GM12891 (cell line): Measurements from ENCODE around the gene ADPRM. TPM values are rescaled to one million over a fixed set of nuclear protein-coding genes. Genes with fewer than 3 reads are reported as not detected.

Source experiments
- DNase-seq: peaks from one replicate; pipeline ENCODE4 v3.0.0; 2011; ENCODE audit warnings: low spot score; ENCODE audit not compliant: insufficient read length
- FAIRE-seq: peaks from 2 replicates; lab custom pipeline; 2011; peaks lifted over from hg19 to GRCh38; lab: Jason Lieb, UNC
- PAX5 ChIP-seq: IDR thresholded peaks from 2 replicates; pipeline ENCODE4 v1.6.1; 2011; ENCODE audit warnings: low read length, moderate library complexity, mild to moderate bottlenecking; ENCODE audit not compliant: insufficient read depth, severe bottlenecking
- POLR2A ChIP-seq: IDR thresholded peaks from 2 replicates; pipeline ENCODE4 v1.6.1; 2011; ENCODE audit warnings: low read depth, low read length, control low read depth
- POLR2AphosphoS5 ChIP-seq: IDR thresholded peaks from 2 replicates; pipeline ENCODE4 v1.6.1; 2011; ENCODE audit warnings: low read depth, low read length, control low read depth
- POU2F2 ChIP-seq: IDR thresholded peaks from 2 replicates; pipeline ENCODE4 v1.6.1; 2011; ENCODE audit warnings: low read depth, mild to moderate bottlenecking, control low read depth, low read length, moderate library complexity
- SPI1 ChIP-seq: IDR thresholded peaks from 2 replicates; pipeline ENCODE4 v1.6.1; 2011; ENCODE audit warnings: low read depth, low read length, control low read depth
- TAF1 ChIP-seq: IDR thresholded peaks from 2 replicates; pipeline ENCODE4 v1.6.1; 2011; ENCODE audit warnings: low read depth, low read length, control low read depth
- polyA plus RNA-seq: library from polyadenylated mRNA; unstranded; fragments of >200 nt; gene quantifications from one replicate; pipeline ENCODE4 v1.2.1, GENCODE V29; 2012; ENCODE audit warnings: low read depth, missing spikeins, inconsistent platforms; ENCODE audit not compliant: missing spikeins

ADPRM gene, protein sequence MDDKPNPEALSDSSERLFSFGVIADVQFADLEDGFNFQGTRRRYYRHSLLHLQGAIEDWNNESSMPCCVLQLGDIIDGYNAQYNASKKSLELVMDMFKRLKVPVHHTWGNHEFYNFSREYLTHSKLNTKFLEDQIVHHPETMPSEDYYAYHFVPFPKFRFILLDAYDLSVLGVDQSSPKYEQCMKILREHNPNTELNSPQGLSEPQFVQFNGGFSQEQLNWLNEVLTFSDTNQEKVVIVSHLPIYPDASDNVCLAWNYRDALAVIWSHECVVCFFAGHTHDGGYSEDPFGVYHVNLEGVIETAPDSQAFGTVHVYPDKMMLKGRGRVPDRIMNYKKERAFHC
- 11.7 TPM for polyA plus RNA-seq

DNA sequence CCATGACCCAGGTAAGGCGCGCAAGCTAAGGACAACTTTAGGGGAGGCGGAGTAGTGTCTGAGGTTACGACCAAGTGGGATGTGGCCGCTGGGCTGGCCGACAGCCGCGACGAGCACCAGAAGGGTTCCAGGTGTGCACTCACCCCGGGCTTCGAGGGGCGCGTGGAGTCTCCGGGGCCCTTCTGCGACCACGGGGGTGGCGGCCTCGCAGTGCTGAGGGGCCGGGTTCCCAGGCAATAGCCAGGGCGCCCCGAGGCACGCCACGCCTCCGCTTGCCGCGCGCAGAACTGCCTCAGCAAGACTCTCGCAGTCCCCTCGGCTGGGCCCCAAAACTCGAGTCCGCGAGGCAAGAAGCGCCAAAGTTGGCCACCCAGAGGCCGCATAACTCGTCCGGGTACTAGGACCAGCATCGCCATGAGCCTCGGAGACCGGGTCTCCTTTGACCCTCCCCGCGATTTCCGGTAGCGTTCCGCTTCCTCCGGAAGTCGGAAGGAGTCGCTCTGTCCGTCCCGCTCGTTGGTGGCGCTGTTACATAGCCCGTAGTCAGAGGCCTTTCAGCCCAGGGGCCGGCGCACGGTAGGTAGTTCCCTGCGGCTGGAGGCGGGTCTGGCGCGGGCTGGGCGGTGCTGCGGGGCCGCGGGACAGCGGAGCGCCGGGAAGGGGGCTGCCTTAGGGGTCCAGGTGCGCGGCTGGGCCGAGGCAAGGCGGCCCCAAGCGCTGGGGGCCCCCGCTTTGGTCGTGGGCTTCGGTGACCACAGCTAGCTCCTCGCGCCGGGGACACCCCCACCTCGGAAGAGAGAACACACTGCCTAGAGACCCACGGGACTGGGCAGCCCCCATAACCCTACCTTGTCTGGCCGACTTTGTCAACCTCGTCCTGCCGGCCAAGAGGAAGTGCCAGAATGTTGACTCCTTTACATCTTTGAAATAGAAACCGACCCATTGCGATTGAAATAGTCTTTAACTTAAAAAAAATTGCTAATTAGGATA, at the start of gene ADPRM, which contains the start of gene SCO1:
Gene ADPRM (plus strand): TSS at position 503 of the 990 bp plus-strand sequence. CDS start 7,333 bp downstream, outside the sequence.
Gene SCO1 (minus strand): TSS at position 442 of the 990 bp plus-strand sequence. CDS start 26 bp downstream, at position 416.
- FAIRE-seq (peak; percentile 98), DNase-seq (peak; percentile 84)
- TF ChIP-seq PAX5 (no peak), POLR2A (peak; percentile 90), TAF1 (peak; percentile 84), POU2F2 (no peak), SPI1 (peak; percentile 85), POLR2AphosphoS5 (peak; percentile 93)

DNA sequence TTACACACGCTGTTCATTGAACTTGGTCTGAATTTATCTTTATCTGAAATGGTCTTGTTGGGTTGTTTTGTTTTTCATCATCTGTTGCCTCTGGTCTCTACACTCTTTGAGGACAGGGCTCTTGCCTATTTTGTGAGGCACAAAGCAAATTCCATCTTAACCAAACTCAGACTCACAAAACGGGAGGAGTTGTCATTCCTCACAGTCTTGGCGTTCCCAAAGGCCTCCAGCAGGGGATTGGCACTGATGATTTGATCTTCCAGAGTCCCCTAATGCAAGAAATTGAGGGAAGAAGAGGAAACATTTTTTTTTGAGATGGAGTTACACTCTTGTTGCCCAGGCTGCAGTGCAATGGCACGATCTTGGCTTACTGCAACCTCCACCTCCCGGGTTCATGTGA, 49.0 kb upstream of the ADPRM start:
- TF ChIP-seq POLR2AphosphoS5: no peak
- TF ChIP-seq POLR2A: no peak
- TF ChIP-seq POU2F2: no peak
- no peak for TF ChIP-seq SPI1
- no peak for TF ChIP-seq PAX5
- TF ChIP-seq TAF1: no peak
- DNase-seq (no peak), FAIRE-seq (no peak)

DNA sequence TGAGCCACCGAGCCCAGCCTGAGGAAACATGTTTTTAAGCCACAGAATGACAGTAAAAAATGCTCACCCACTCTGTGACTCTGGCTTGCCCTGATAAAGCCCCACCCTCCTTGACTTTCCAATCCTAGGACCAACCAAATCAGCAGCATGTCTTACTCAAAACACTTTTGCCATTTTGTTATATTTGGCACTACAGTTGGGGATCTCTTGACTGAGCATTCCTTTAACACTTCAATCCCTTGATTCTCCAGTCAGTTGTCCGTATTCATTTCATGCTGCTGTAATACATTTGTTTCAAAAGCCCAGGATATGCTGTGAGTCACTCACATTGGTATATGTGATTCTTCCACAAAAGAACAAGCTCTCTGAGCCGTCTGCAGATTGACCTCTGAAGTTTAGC, 48.4 kb upstream of the ADPRM start:
- no peak for TF ChIP-seq PAX5
- no peak for TF ChIP-seq POLR2A
- no peak for TF ChIP-seq SPI1
- TF ChIP-seq POU2F2: no peak
- no peak for TF ChIP-seq TAF1
- TF ChIP-seq POLR2AphosphoS5: no peak
- no peak for FAIRE-seq
- no peak for DNase-seq

DNA sequence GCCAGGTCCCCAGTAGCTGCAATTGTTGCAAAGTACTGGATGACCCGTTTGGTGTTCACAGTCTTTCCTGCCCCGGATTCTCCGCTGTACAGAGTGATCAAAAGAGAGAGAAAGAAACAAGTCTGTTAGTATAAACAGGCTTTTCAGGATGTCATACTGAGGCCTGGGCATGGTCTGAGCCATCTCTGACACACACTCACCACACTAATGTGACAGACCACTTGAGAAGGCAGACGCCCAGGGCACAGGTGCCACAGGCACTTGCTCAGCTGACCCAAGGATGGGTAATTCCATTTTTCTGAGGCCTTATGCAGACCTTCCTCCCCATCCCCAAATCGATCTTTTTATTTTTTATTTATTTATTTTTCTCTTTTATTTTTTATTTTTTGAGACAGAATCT, 47.8 kb upstream of the ADPRM start:
- DNase-seq (no peak), FAIRE-seq (no peak)
- TF ChIP-seq POU2F2 (no peak), PAX5 (no peak)

DNA sequence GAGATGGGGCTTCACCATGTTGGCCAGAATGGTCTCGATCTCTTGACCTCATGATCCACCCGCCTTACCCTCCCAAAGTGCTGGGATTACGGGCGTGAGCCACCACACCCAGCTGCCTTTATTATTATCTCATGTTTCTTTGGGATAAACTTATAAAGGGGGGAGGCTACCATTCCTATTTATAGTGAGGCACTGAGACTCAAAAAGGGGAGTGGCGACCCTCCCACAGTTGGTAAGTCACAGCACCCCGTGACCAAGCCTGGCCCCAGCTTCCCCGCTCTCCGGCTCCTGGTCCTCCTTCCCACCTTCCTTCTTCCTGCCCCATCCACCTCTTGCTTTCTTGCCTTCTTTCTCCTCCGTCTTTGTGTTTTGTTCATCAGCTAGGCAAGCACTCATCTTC, 45.5 kb upstream of the ADPRM start:
- TF ChIP-seq POLR2A (no peak), POU2F2 (no peak), SPI1 (no peak), TAF1 (no peak), POLR2AphosphoS5 (no peak), PAX5 (no peak)
- DNase-seq (no peak), FAIRE-seq (no peak)

DNA sequence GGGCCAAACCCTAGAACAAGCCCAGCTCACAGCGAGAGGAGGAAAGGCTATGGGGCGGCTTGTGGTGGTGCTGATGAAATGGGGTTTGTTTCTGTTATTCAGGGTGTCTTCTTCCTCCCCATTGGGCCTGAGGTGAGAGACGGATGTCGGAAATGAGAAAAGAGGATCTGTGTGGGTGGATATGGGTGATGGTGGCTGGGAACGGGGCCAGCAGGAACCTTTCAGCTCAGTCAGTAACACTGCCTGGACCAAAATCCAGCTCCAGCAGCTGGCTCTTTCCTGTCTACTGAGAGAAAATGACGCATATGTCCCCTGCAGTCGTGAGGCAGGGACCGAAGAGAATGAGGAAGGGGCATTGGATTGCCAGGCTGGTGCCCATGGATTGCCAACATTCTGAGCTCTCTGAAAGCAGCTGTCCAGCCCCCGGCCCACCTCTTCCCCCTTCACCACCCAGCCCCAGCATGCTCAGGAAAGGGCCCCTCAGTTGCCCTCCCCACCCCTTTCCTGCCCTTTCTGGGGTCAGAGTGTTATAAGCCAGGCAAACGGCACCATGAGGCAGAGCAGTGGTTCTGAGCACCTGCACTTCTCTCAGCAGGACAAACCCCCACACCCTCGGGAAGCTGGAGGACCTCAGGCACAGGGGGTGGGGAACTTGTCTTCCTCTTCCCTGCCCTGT, 44.3 kb upstream of the ADPRM start:
- DNase-seq (no peak), FAIRE-seq (peak; percentile 5)
- no peak for TF ChIP-seq SPI1
- no peak for TF ChIP-seq TAF1
- TF ChIP-seq POLR2A: no peak
- no peak for TF ChIP-seq POLR2AphosphoS5
- no peak for TF ChIP-seq POU2F2
- no peak for TF ChIP-seq PAX5

DNA sequence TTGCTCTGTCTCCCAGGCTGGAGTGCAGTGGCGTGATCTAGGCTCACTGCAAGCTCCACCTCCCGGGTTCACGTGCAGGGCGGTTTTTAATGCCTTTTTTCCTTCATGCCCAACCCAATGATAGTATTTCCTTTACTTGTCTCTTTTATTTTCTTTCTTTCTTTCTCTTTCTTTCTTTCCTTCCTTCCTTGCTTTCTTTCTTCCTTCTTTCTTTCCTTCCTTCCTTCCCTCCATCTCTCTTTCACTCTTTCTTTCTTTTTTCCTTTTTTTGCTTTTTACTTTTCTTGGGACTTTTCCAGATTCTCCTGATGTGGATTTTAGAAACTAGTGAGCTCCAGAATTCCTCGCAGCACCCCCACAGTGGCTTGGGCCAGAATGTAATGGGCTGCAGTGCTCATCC, 43.4 kb upstream of the ADPRM start:
- no peak for DNase-seq
- no peak for FAIRE-seq
- TF ChIP-seq POU2F2 (no peak), PAX5 (no peak)

DNA sequence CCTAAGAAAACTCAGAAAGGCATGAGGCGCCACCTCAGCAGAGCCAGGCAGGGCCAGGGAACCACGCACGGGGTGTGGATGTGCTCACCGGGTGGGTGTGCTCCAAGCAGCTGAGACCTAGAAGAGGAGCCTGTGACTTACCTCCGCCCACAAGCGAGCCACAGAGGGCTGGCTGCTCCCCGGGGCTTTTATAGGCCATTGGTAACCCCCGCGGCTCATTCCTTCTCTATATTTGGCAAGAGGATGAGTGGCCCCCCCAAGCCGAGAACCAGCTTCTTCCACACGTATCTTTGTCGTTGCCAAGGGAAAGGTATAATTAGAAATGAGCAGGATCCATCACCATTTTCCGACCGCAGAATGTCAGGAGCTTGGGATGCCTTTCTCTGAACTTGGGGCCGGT, 40.2 kb upstream of the ADPRM start, which contains the start of gene MYH3:
Gene MYH3 (minus strand): TSS at position 162 of the 400 bp plus-strand sequence. CDS start 2,245 bp downstream, outside the sequence.
- DNase-seq (no peak), FAIRE-seq (no peak)
- TF ChIP-seq TAF1: no peak
- no peak for TF ChIP-seq POLR2A

DNA sequence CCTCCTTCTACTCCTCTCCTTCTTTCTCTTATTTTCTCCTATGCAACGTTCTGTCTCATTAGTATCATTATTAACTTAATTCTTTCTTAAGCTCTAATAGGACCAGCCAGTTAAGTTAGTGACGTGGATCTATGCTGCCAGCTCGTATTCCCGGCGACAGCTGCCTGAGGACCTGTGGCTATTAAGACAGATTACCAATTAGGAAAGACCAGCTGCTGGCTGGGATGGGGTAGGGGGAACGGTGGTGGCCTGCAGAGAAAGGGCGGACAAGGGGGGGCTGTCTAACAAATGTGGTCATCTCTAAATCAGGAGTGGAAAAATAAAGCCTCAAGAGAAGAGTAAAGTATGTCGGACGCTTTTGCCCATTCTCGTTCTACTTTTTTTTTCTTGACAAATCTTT, 39.5 kb upstream of the ADPRM start:
- FAIRE-seq: no peak
- no peak for TF ChIP-seq POU2F2
- no peak for TF ChIP-seq TAF1
- TF ChIP-seq POLR2AphosphoS5: no peak
- no peak for TF ChIP-seq POLR2A
- TF ChIP-seq PAX5: no peak
- TF ChIP-seq SPI1: no peak
- no peak for DNase-seq

DNA sequence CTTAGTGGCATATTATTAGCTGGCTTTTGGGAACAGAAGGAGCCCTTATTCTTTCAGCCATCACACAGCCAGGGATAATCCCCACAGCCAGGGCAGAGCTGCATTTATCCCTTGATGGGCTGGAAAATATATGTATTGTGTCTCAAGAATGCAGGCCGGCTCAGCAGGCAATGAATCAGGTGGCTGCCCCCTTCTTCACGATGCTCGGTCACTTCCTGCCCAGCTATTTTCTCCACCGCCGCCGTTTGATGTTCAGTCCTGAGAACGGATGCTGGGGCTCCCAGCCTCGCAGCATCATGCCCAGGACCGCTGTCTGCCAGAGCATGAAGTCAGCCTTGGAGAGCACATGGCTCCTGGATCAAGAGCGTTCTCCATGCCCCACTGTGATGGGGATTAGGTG, 36.0 kb upstream of the ADPRM start:
- no peak for FAIRE-seq
- TF ChIP-seq POU2F2 (no peak), TAF1 (no peak), POLR2AphosphoS5 (no peak), PAX5 (no peak), SPI1 (no peak), POLR2A (no peak)
- no peak for DNase-seq
